Vagina (tissue), 2 donors: Measurements from ENCODE around the gene AHNAK.

Source experiments
- POLR2A ChIP-seq, 2 donors: fragments of 450-650 bp; IDR thresholded peaks; one replicate each; pipeline ENCODE4 v1.6.1; 2017; ENCODE audit warnings: antibody characterized with exemption in 2 of 2, mild to moderate bottlenecking in 2 of 2, moderate library complexity in 2 of 2
- POLR2AphosphoS5 ChIP-seq, 2 donors: sonication (generic); formaldehyde crosslinking; IDR thresholded peaks; one replicate each; pipeline ENCODE4 v1.9.0; 2017; ENCODE audit warnings: antibody characterized with exemption in 2 of 2, mild to moderate bottlenecking in 2 of 2, low read depth in 1 of 2; ENCODE audit not compliant: insufficient read depth in 1 of 2
- TF ChIP-seq, protein P1 (sequence below), 3 experiments: fragments of 450-650 bp in 2 of 3; fragments of 200-600 bp in 1 of 3; sonication (generic) in 1 of 3; IDR thresholded peaks; one replicate each; pipeline ENCODE4 v1.5.1; 2017 to 2019; ENCODE audit warnings: antibody characterized with exemption in 3 of 3, mild to moderate bottlenecking in 2 of 3, moderate library complexity in 2 of 3

DNA sequence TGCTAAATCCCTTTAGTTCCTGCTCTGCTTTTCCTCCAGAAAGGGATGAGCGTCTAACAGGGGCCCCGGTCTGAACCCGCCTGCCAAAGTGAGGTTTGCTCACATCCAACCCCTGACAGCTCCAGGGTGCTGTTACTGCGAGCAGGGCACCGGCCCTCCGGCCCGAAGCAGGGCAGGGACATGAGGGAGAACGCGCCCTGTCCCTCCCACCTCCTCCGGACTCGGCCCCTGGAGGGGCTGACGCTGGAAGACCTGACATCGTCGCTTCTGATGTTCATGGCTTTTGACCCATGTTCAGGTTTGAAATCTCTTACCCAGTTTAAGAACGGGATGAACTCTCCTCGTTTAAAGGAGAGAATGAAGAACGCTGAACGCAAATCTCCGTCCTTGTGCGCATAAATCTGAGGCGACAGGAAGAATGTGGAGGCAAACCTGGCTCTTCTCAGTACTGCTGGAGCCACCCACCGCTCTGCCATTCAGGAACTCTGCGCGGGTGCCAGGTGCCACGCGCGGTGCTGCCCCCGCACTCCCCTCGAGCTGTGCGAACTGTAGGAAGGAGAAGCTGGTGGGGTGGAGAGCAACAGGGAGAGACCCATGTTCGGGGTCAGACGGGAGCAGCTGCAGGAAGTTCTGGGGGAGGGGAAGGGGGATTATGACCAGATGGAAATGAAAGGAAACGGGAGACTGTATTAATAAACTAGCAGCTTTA lies 27.9 kb upstream of the AHNAK start:
- TF ChIP-seq, protein P1, sequence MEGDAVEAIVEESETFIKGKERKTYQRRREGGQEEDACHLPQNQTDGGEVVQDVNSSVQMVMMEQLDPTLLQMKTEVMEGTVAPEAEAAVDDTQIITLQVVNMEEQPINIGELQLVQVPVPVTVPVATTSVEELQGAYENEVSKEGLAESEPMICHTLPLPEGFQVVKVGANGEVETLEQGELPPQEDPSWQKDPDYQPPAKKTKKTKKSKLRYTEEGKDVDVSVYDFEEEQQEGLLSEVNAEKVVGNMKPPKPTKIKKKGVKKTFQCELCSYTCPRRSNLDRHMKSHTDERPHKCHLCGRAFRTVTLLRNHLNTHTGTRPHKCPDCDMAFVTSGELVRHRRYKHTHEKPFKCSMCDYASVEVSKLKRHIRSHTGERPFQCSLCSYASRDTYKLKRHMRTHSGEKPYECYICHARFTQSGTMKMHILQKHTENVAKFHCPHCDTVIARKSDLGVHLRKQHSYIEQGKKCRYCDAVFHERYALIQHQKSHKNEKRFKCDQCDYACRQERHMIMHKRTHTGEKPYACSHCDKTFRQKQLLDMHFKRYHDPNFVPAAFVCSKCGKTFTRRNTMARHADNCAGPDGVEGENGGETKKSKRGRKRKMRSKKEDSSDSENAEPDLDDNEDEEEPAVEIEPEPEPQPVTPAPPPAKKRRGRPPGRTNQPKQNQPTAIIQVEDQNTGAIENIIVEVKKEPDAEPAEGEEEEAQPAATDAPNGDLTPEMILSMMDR (IDR thresholded peaks at IDR 0.05), result no peak
- TF ChIP-seq POLR2AphosphoS5 (IDR thresholded peaks at IDR 0.05; ENCODE audit: insufficient read depth in 1 of 2, low read depth in 1 of 2) (peak in 1 of 2 donors; percentile 62), POLR2A (IDR thresholded peaks at IDR 0.05) (no peak)
